Measurements from ENCODE around the gene MGA.

The MGA gene

GRCh38 chr15:41821831-41822230 is 161.6 kb downstream of the MGA start:
- Histone ChIP-seq H3F3A (ENCODE audit: insufficient read depth) (no peaks in the 10 kb centered on the region), H3K4me3 (ENCODE audit: insufficient read depth, low read length, poor library complexity, severe bottlenecking) (no peak overlapping the region), H3K9me3 (ENCODE audit: insufficient read depth, low read length) (no peaks in the 10 kb centered on the region), H3K79me2 (ENCODE audit: insufficient read depth, low read length) (no peaks in the 10 kb centered on the region), H3K4me2 (ENCODE audit: low read depth, low read length, poor library complexity, severe bottlenecking) (no peak overlapping the region), H3K9me2 (replicated peaks; ENCODE audit: insufficient read depth, low read length) (no peaks in the 10 kb centered on the region), H4K20me1 (ENCODE audit: low read depth, low read length) (no peaks in the 10 kb centered on the region), H3K9ac (ENCODE audit: low read length) (no peak overlapping the region), H2AFZ (ENCODE audit: low read depth, low read length, severe bottlenecking) (no peak overlapping the region), H3K36me3 (ENCODE audit: low read length) (no peaks in the 10 kb centered on the region), H3K27me3 (ENCODE audit: low read length) (no peaks in the 10 kb centered on the region), H3K27ac (ENCODE audit: low read depth, low read length) (no peak overlapping the region)
- TF ChIP-seq CTCF (IDR thresholded peaks at IDR 0.05; ENCODE audit: insufficient read depth, low read length, poor library complexity, severe bottlenecking) (no peak), EZH2phosphoT487 (conservative IDR thresholded peaks at IDR 0.05; ENCODE audit: low read length) (no peak)

DNA sequence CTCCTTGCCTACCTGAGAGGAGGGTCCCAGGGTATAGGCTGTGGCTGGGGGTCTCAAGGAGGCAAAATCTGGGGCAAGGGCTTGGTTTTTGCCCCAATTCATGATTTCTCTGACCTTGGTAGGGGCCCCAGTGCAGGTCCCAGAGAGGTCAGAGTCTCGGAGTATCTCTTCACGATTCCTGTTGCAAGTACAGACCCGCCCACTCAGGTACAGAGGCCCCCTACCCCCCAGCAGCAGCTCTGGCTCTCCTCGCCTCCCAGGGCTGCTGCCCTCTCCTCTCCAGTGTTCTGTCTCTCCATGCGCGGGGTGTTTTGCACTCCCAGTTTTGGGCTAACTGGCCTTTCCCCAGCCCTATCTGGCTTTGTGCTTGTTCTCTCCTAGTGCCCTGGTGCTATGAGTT is 162.3 kb downstream of the MGA start:
- no peak overlapping the region for H3K4me2 ChIP-seq (ENCODE audit: low read depth, low read length, poor library complexity, severe bottlenecking)
- no peak overlapping the region for H3K27ac ChIP-seq (ENCODE audit: low read depth, low read length)
- H3K9ac ChIP-seq (ENCODE audit: low read length): no peak overlapping the region
- H3K27me3 ChIP-seq (ENCODE audit: low read length): no peaks in the 10 kb centered on the region
- no peaks in the 10 kb centered on the region for H3K36me3 ChIP-seq (ENCODE audit: low read length)
- no peaks in the 10 kb centered on the region for H3F3A ChIP-seq (ENCODE audit: insufficient read depth)
- no peak for TF ChIP-seq CTCF (IDR thresholded peaks at IDR 0.05; ENCODE audit: insufficient read depth, low read length, poor library complexity, severe bottlenecking)
- TF ChIP-seq EZH2phosphoT487 (conservative IDR thresholded peaks at IDR 0.05; ENCODE audit: low read length): no peak
- H3K79me2 ChIP-seq (ENCODE audit: insufficient read depth, low read length): no peaks in the 10 kb centered on the region
- H4K20me1 ChIP-seq (ENCODE audit: low read depth, low read length): no peaks in the 10 kb centered on the region
- H2AFZ ChIP-seq (ENCODE audit: low read depth, low read length, severe bottlenecking): no peak overlapping the region
- no peaks in the 10 kb centered on the region for H3K9me2 ChIP-seq (replicated peaks; ENCODE audit: insufficient read depth, low read length)
- no peaks in the 10 kb centered on the region for H3K9me3 ChIP-seq (ENCODE audit: insufficient read depth, low read length)
- no peak overlapping the region for H3K4me3 ChIP-seq (ENCODE audit: insufficient read depth, low read length, poor library complexity, severe bottlenecking)

All from SU-DHL-6 (cell line).